Astrocyte (in vitro differentiated cells and primary cell): ENCODE results near the gene CAMK1D. TPM values are rescaled to one million over a fixed set of nuclear protein-coding genes. Genes with fewer than 3 reads are reported as not detected.

Experiments
- DNase-seq: peaks from one replicate; pipeline ENCODE4 v3.0.0-alpha.2; 2010; ENCODE audit warnings: low read depth
- FAIRE-seq: peaks from 2 replicates; lab custom pipeline; 2011; peaks lifted over from hg19 to GRCh38; lab: Jason Lieb, UNC
- H2AFZ ChIP-seq: 2 replicates; pipeline ENCODE4 v1.6.0; 2012; ENCODE audit warnings: low read depth, low read length, inconsistent platforms
- H3K27ac ChIP-seq: 2 replicates; pipeline ENCODE4 v1.5.1; 2011; ENCODE audit warnings: low read depth, low read length, inconsistent platforms
- H3K27me3 ChIP-seq: 2 replicates; pipeline ENCODE4 v1.6.0; 2011; ENCODE audit warnings: low read length, inconsistent platforms; ENCODE audit not compliant: insufficient read depth
- H3K36me3 ChIP-seq: 2 replicates; pipeline ENCODE4 v1.5.1; 2011; ENCODE audit warnings: low read length, inconsistent platforms; ENCODE audit not compliant: insufficient read depth
- H3K4me1 ChIP-seq: 2 replicates; pipeline ENCODE4 v1.5.1; 2011; ENCODE audit warnings: low read length, inconsistent platforms; ENCODE audit not compliant: insufficient read depth
- H3K4me2 ChIP-seq: 2 replicates; pipeline ENCODE4 v1.6.0; 2012; ENCODE audit warnings: low read length, inconsistent platforms
- H3K4me3 ChIP-seq: 2 replicates; pipeline ENCODE4 v1.5.1; 2011; ENCODE audit warnings: low read depth, mild to moderate bottlenecking, low read length, inconsistent platforms; ENCODE audit not compliant: insufficient read depth
- H3K79me2 ChIP-seq: 2 replicates; pipeline ENCODE4 v1.6.0; 2012; ENCODE audit warnings: mild to moderate bottlenecking, low read length, inconsistent platforms; ENCODE audit not compliant: insufficient read depth
- H3K9ac ChIP-seq: 2 replicates; pipeline ENCODE4 v1.6.0; 2012; ENCODE audit warnings: mild to moderate bottlenecking, low read length, inconsistent platforms
- H3K9me3 ChIP-seq: 2 replicates; pipeline ENCODE4 v1.5.1; 2012; ENCODE audit warnings: low read depth, mild to moderate bottlenecking, low read length, inconsistent platforms; ENCODE audit not compliant: insufficient read depth
- H4K20me1 ChIP-seq: 2 replicates; pipeline ENCODE4 v1.6.0; 2012; ENCODE audit warnings: low read length, inconsistent platforms; ENCODE audit not compliant: insufficient read depth
- H3K27ac Mint-ChIP-seq: one replicate; pipeline ENCODE4 v1.8.0; 2021; ENCODE audit warnings: mild to moderate bottlenecking, mixed read lengths; ENCODE audit not compliant: unreplicated experiment
- H3K27me3 Mint-ChIP-seq: one replicate; pipeline ENCODE4 v1.8.0; 2021; ENCODE audit warnings: low read depth, mixed read lengths; ENCODE audit not compliant: unreplicated experiment
- H3K36me3 Mint-ChIP-seq: one replicate; pipeline ENCODE4 v1.8.0; 2021; ENCODE audit warnings: low read depth, mixed read lengths; ENCODE audit not compliant: unreplicated experiment
- H3K4me1 Mint-ChIP-seq: one replicate; pipeline ENCODE4 v1.8.0; 2021; ENCODE audit warnings: low read depth, mixed read lengths; ENCODE audit not compliant: unreplicated experiment
- H3K4me3 Mint-ChIP-seq: one replicate; pipeline ENCODE4 v1.8.0; 2021; ENCODE audit warnings: mild to moderate bottlenecking, moderate library complexity, mixed read lengths; ENCODE audit not compliant: unreplicated experiment
- H3K9me3 Mint-ChIP-seq: one replicate; pipeline ENCODE4 v1.8.0; 2021; ENCODE audit warnings: mild to moderate bottlenecking, mixed read lengths; ENCODE audit not compliant: unreplicated experiment
- CTCF ChIP-seq: IDR thresholded peaks from 2 replicates; pipeline ENCODE4 v1.5.1; 2011; ENCODE audit warnings: low read depth, mild to moderate bottlenecking, inconsistent platforms, low read length, moderate library complexity; ENCODE audit not compliant: insufficient read depth
- EZH2 ChIP-seq: IDR thresholded peaks from 2 replicates; pipeline ENCODE4 v1.6.1; 2012; ENCODE audit warnings: mild to moderate bottlenecking, low read length, inconsistent platforms; ENCODE audit not compliant: insufficient read depth
- total RNA-seq: library from RNA; stranded (reverse); gene quantifications from 2 replicates; pipeline ENCODE4 v1.2.1, GENCODE V29; 2021

Gene CAMK1D
- total RNA-seq, 1 donor from 2014 or later = 23.6 TPM

- FAIRE-seq = no peak
- H3K9me3 ChIP-seq = no peaks in the 10 kb centered on the region
These were observed 212.4 kb downstream of the CAMK1D start for GRCh38 chr10:12561720-12562119.

GRCh38 chr10:12563489-12563888 is 214.1 kb downstream of the CAMK1D start:
- no peaks in the 10 kb centered on the region for H3K9me3 ChIP-seq
- H3K4me3 ChIP-seq = no peak overlapping the region
- no peak overlapping the region for H3K27ac ChIP-seq
- no peaks in the 10 kb centered on the region for H3K36me3 ChIP-seq
- no peak overlapping the region for H3K4me2 ChIP-seq
- peaks cover 4% of the 10 kb centered on the region for H3K79me2 ChIP-seq
- no peak overlapping the region for H2AFZ ChIP-seq
- Mint-ChIP-seq H3K36me3 (peaks cover 3% of the 10 kb centered on the region), H3K4me3 (no peak overlapping the region), H3K27me3 (peaks cover 10% of the 10 kb centered on the region), H3K27ac (no peak overlapping the region), H3K9me3 (peaks cover 7% of the 10 kb centered on the region), H3K4me1 (peaks cover 10% of the 10 kb centered on the region)
- FAIRE-seq (no peak), DNase-seq (no peak)
- no peak overlapping the region for H3K9ac ChIP-seq
- peaks cover 3% of the 10 kb centered on the region for H3K27me3 ChIP-seq
- TF ChIP-seq CTCF (no peak), EZH2 (no peak)
- H4K20me1 ChIP-seq = peaks cover 51% of the 10 kb centered on the region
- peaks cover 12% of the 10 kb centered on the region for H3K4me1 ChIP-seq

More at GRCh38 chr10:12561720-12562119, 212.4 kb downstream of the CAMK1D start:
- Histone ChIP-seq H3K9ac (no peak overlapping the region), H3K4me2 (no peak overlapping the region), H3K4me3 (no peak overlapping the region), H3K27ac (no peak overlapping the region), H2AFZ (no peak overlapping the region), H3K79me2 (peaks cover 4% of the 10 kb centered on the region), H3K36me3 (no peaks in the 10 kb centered on the region), H3K27me3 (peaks cover 3% of the 10 kb centered on the region), H4K20me1 (peaks cover 44% of the 10 kb centered on the region), H3K4me1 (peaks cover 12% of the 10 kb centered on the region)
- peaks cover 3% of the 10 kb centered on the region for H3K36me3 Mint-ChIP-seq
- no peak overlapping the region for H3K27ac Mint-ChIP-seq
- TF ChIP-seq CTCF (no peak), EZH2 (no peak)
- H3K4me3 Mint-ChIP-seq = no peak overlapping the region
- DNase-seq = no peak
- H3K9me3 Mint-ChIP-seq = peaks cover 2% of the 10 kb centered on the region
- H3K27me3 Mint-ChIP-seq = peaks cover 10% of the 10 kb centered on the region
- peaks cover 8% of the 10 kb centered on the region for H3K4me1 Mint-ChIP-seq

GRCh38 chr10:12564173-12564572 is 214.8 kb downstream of the CAMK1D start:
- DNase-seq = peak; percentile 62
- Histone ChIP-seq H3K27me3 (no peaks in the 10 kb centered on the region), H3K4me3 (no peak overlapping the region), H3K27ac (no peak overlapping the region), H3K4me1 (peaks cover 12% of the 10 kb centered on the region), H3K4me2 (peak overlapping the region; percentile 48), H3K9me3 (no peaks in the 10 kb centered on the region), H4K20me1 (peaks cover 47% of the 10 kb centered on the region), H2AFZ (no peak overlapping the region), H3K36me3 (no peaks in the 10 kb centered on the region), H3K9ac (no peak overlapping the region), H3K79me2 (peaks cover 4% of the 10 kb centered on the region)
- Mint-ChIP-seq H3K4me3 (no peak overlapping the region), H3K27me3 (peaks cover 10% of the 10 kb centered on the region), H3K27ac (no peak overlapping the region), H3K4me1 (peaks cover 10% of the 10 kb centered on the region), H3K36me3 (peaks cover 3% of the 10 kb centered on the region), H3K9me3 (peaks cover 7% of the 10 kb centered on the region)
- FAIRE-seq = no peak
- TF ChIP-seq CTCF = no peak
- TF ChIP-seq EZH2 = no peak
